ENCODE data around the gene NAT9. TPM values are rescaled to one million over a fixed set of nuclear protein-coding genes. Genes with fewer than 3 reads are reported as not detected.

NAT9 gene
- total RNA-seq, 1 experiment from 2014 or later, result 64.8 TPM

DNA sequence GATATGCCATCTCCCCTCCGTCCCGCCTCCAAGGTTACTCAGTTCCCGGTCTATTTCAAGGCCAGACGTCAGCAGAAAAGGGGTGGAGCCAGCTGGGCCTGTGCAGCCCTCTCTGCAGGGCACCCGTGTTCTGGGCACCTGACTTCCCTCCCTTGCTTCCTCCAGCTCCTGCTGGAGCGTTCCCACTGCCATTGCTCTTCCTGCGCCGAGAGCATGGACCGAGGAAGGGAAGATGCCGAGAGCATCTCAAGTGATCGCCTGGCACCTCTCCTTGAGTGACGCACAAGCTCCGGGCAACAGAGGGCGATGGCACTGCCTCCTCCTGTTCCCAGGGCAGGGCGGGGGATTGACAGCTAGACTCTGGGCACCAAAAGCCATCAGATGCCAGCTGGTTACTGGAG, 29.4 kb upstream of the NAT9 start:
- POLR2A ChIA-PET, result no interaction called here
- TF ChIP-seq, protein P1, sequence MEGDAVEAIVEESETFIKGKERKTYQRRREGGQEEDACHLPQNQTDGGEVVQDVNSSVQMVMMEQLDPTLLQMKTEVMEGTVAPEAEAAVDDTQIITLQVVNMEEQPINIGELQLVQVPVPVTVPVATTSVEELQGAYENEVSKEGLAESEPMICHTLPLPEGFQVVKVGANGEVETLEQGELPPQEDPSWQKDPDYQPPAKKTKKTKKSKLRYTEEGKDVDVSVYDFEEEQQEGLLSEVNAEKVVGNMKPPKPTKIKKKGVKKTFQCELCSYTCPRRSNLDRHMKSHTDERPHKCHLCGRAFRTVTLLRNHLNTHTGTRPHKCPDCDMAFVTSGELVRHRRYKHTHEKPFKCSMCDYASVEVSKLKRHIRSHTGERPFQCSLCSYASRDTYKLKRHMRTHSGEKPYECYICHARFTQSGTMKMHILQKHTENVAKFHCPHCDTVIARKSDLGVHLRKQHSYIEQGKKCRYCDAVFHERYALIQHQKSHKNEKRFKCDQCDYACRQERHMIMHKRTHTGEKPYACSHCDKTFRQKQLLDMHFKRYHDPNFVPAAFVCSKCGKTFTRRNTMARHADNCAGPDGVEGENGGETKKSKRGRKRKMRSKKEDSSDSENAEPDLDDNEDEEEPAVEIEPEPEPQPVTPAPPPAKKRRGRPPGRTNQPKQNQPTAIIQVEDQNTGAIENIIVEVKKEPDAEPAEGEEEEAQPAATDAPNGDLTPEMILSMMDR (IDR thresholded peaks at IDR 0.05; ENCODE audit: unreplicated experiment), result no peak
- no peaks in the 10 kb centered on the region for H3K9me3 Mint-ChIP-seq (ENCODE audit: unreplicated experiment)
- no TSS peak for BruUV-seq (replicated peaks)
- no peaks in the 10 kb centered on the region for H3K4me1 Mint-ChIP-seq (ENCODE audit: insufficient read depth, unreplicated experiment)
- no peak overlapping the region for H3K4me3 Mint-ChIP-seq (ENCODE audit: unreplicated experiment)
- no peak overlapping the region for H3K27ac Mint-ChIP-seq (ENCODE audit: low read depth, unreplicated experiment)
- no peak for DNase-seq (ENCODE audit: unreplicated experiment)
- CTCF ChIA-PET, result interaction anchor here (0.5 to 0.7 kb wide), 3 partner anchors 16 to 97 kb away, joined by 3 to 5 read pairs (median 3); no protein-coding TSS in a partner anchor
- intact Hi-C loops (cut with micrococcal nuclease), result no loop called here
- H3K36me3 Mint-ChIP-seq (ENCODE audit: insufficient read depth, unreplicated experiment), result no peaks in the 10 kb centered on the region
- no peaks in the 10 kb centered on the region for H3K27me3 Mint-ChIP-seq (ENCODE audit: insufficient read depth, unreplicated experiment)

DNA sequence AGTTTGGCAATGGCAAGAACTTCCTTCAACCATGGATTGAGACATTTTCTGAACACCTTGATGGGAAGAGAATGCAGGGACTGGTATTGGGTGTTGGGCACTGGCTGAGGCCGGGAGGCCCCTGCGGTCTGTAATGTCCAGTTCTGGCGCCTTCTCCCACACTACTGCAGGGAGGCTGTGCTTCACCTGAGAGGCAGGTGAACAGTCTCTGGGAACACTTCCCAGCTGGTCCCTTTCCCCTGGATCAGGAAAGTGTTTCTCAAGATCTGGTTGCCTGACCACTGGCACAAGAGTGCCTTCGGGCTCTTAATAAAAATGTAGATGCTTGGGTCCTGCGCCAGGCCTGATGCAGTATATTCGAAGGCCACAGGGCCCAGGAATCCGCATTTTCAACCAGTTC, 28.5 kb upstream of the NAT9 start:
- no peaks in the 10 kb centered on the region for H3K27me3 Mint-ChIP-seq (ENCODE audit: insufficient read depth, unreplicated experiment)
- CTCF ChIA-PET, result interaction anchor here (0.7 kb wide), 1 partner anchor 58 kb away, joined by 3 read pairs; no protein-coding TSS in a partner anchor
- POLR2A ChIA-PET, result interaction anchor here (0.5 kb wide), 1 partner anchor 218 kb away, joined by 3 read pairs; no protein-coding TSS in a partner anchor

DNA sequence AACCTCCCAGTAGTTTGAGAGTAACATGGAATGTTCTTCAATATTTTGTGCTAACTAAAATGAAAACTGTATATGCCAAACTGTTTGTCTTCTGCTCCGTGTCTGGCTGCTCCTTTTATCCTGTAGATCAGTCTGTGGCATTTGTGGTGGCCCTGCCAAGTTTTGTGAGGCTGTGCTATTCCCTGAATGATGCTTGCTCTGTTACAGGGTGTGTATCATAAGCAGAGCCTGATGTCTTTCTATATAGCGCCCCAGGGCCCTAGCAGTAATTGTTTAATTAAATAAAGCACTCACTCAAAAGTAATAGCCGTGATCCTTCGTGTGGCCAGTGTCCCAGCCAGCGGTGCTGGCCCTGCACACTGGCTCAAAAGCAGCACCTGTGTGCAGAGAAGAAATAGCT, 27.8 kb upstream of the NAT9 start:
- intact Hi-C loops (cut with micrococcal nuclease), result no loop called here
- H3K36me3 Mint-ChIP-seq (ENCODE audit: insufficient read depth, unreplicated experiment), result peaks cover 6% of the 10 kb centered on the region
- no TSS peak for BruUV-seq (replicated peaks)
- DNase-seq (ENCODE audit: unreplicated experiment), result no peak
- H3K9me3 Mint-ChIP-seq (ENCODE audit: unreplicated experiment), result no peaks in the 10 kb centered on the region
- ChIA-PET CTCF (no interaction called here), POLR2A (interaction anchor here (0.5 kb wide), 1 partner anchor 217 kb away, joined by 3 read pairs; no protein-coding TSS in a partner anchor)
- no peak overlapping the region for H3K27ac Mint-ChIP-seq (ENCODE audit: low read depth, unreplicated experiment)
- no peak overlapping the region for H3K4me3 Mint-ChIP-seq (ENCODE audit: unreplicated experiment)
- TF ChIP-seq, protein P1 (IDR thresholded peaks at IDR 0.05; ENCODE audit: unreplicated experiment), result no peak
- H3K4me1 Mint-ChIP-seq (ENCODE audit: insufficient read depth, unreplicated experiment), result no peaks in the 10 kb centered on the region
- H3K27me3 Mint-ChIP-seq (ENCODE audit: insufficient read depth, unreplicated experiment), result no peaks in the 10 kb centered on the region

More for the DNA sequence above, 28.5 kb upstream of the NAT9 start:
- no peak for DNase-seq (ENCODE audit: unreplicated experiment)
- TF ChIP-seq, protein P1 (IDR thresholded peaks at IDR 0.05; ENCODE audit: unreplicated experiment), result no peak
- H3K27ac Mint-ChIP-seq (ENCODE audit: low read depth, unreplicated experiment), result no peak overlapping the region
- no peak overlapping the region for H3K4me3 Mint-ChIP-seq (ENCODE audit: unreplicated experiment)
- no TSS peak for BruUV-seq (replicated peaks)
- peaks cover 6% of the 10 kb centered on the region for H3K36me3 Mint-ChIP-seq (ENCODE audit: insufficient read depth, unreplicated experiment)
- intact Hi-C loops (cut with micrococcal nuclease), result no loop called here
- no peaks in the 10 kb centered on the region for H3K9me3 Mint-ChIP-seq (ENCODE audit: unreplicated experiment)
- no peaks in the 10 kb centered on the region for H3K4me1 Mint-ChIP-seq (ENCODE audit: insufficient read depth, unreplicated experiment)

GRCh38 chr17:74803388-74803930, 27.3 kb upstream of the NAT9 start:
- ChIA-PET POLR2A (no interaction called here), CTCF (no interaction called here)
- Mint-ChIP-seq H3K9me3 (ENCODE audit: unreplicated experiment) (no peaks in the 10 kb centered on the region), H3K4me1 (ENCODE audit: insufficient read depth, unreplicated experiment) (no peaks in the 10 kb centered on the region), H3K4me3 (ENCODE audit: unreplicated experiment) (no peak overlapping the region), H3K27me3 (ENCODE audit: insufficient read depth, unreplicated experiment) (no peaks in the 10 kb centered on the region), H3K27ac (ENCODE audit: low read depth, unreplicated experiment) (no peak overlapping the region), H3K36me3 (ENCODE audit: insufficient read depth, unreplicated experiment) (peaks cover 6% of the 10 kb centered on the region)
- intact Hi-C loops (cut with micrococcal nuclease), result no loop called here
- TF ChIP-seq, protein P1 (IDR thresholded peaks at IDR 0.05; ENCODE audit: unreplicated experiment), result no peak
- BruUV-seq (replicated peaks), result no TSS peak
- no peak for DNase-seq (ENCODE audit: unreplicated experiment)
